ENCODE measurements around the gene VWA5B1. TPM values are rescaled to one million over a fixed set of nuclear protein-coding genes. Genes with fewer than 3 reads are reported as not detected.

Gene VWA5B1
- total and polyA plus RNA-seq, 2 experiments from 2014 or later: 0.16 to 1.0 TPM

DNA sequence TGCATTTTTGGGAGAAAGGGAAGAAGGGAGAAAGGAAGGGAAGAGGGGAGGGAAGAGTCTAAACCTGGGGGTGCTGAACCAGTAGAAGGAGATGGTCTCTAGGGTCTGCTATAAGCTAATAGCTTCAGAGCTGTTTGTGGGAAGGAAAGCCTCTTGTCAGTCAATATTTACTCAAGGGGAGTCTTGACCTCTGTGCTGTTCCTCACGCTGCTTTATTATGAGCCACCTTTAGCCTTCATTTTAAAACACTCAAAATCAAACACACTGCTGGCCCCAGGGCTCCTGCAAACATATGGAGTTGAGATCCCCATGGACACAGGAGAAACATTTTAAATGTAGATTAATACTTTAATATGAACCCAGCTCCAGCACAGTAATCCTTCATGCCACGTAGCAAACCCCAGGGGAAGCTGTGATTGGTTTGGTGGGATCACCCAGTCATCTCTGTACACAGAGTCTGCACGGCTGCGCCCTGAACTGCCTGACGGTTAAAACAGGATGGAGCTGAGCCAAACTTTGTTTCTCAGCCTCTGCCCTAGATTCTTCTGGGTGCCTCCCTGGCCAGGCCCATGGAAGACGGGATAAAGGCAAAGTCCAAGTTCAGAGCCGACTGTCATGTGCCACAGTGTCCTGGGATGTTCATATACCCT is 40.2 kb upstream of the VWA5B1 start:
- Mint-ChIP-seq H3K27ac (no peak overlapping the region), H3K27me3 (ENCODE audit: insufficient read depth, low read depth, poor library complexity) (peaks cover 6% of the 10 kb centered on the region), H3K4me3 (no peak overlapping the region), H3K4me1 (peaks cover 8% of the 10 kb centered on the region), H3K9me3 (no peaks in the 10 kb centered on the region), H3K36me3 (ENCODE audit: low read depth) (no peaks in the 10 kb centered on the region)
- H3K4me2 ChIP-seq: no peak overlapping the region
- H4K20me1 ChIP-seq (replicated peaks; ENCODE audit: insufficient read depth): no peaks in the 10 kb centered on the region
- no peaks in the 10 kb centered on the region for H3K27me3 ChIP-seq (ENCODE audit: insufficient read depth)
- H3K79me2 ChIP-seq (replicated peaks; ENCODE audit: insufficient read depth): no peaks in the 10 kb centered on the region
- no peak for TF ChIP-seq JUNB (IDR thresholded peaks at IDR 0.05; ENCODE audit: unreplicated experiment)
- TF ChIP-seq, protein P1, sequence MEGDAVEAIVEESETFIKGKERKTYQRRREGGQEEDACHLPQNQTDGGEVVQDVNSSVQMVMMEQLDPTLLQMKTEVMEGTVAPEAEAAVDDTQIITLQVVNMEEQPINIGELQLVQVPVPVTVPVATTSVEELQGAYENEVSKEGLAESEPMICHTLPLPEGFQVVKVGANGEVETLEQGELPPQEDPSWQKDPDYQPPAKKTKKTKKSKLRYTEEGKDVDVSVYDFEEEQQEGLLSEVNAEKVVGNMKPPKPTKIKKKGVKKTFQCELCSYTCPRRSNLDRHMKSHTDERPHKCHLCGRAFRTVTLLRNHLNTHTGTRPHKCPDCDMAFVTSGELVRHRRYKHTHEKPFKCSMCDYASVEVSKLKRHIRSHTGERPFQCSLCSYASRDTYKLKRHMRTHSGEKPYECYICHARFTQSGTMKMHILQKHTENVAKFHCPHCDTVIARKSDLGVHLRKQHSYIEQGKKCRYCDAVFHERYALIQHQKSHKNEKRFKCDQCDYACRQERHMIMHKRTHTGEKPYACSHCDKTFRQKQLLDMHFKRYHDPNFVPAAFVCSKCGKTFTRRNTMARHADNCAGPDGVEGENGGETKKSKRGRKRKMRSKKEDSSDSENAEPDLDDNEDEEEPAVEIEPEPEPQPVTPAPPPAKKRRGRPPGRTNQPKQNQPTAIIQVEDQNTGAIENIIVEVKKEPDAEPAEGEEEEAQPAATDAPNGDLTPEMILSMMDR (conservative IDR thresholded peaks at IDR 0.05; ENCODE audit: low read depth in 2 of 2): no peak
- TF ChIP-seq ZNF331 (CRISPR knock-in tag; IDR thresholded peaks at IDR 0.05; ENCODE audit: low read depth): no peak
- TF ChIP-seq NANOG (IDR thresholded peaks at IDR 0.05; ENCODE audit: borderline replicate concordance): no peak
- H3K4me3 ChIP-seq: no peak overlapping the region
- ATAC-seq: no peak
- no peaks in the 10 kb centered on the region; the same call in 1 of the 2 replicates for H3K4me1 ChIP-seq (ENCODE audit: insufficient read depth)
- no peak overlapping the region for H2AFZ ChIP-seq
- DNase-seq (ENCODE audit: low spot score): no peak
- H3K9me2 ChIP-seq (ENCODE audit: insufficient read depth): peaks cover 5% of the 10 kb centered on the region; the same call in 1 of the 2 replicates
- H3K36me3 ChIP-seq (ENCODE audit: insufficient read depth): no peaks in the 10 kb centered on the region
- no peak overlapping the region for H3K27ac ChIP-seq (ENCODE audit: low read depth)
- H3F3A ChIP-seq (replicated peaks; ENCODE audit: low read depth): no peaks in the 10 kb centered on the region

DNA sequence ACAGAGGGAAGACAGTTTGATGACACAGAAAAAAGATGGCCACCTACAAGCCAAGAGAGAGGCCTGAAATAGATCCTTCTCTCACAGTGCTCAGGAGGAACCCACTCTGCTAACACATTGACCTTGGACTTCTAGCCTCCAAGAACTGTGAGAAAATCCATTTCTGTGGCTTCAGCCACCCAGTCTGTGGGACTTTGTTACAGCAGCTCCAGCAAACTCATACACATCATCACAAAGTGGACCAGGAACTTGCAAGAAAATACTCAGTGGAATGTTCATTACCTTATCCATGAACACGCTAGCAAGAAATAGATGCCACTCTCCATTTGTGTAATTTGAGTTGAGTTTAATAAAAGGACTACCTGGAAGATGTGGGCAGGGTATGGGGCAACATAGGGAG is 38.1 kb upstream of the VWA5B1 start:
- Histone ChIP-seq H3K27me3 (ENCODE audit: insufficient read depth) (no peaks in the 10 kb centered on the region), H3K9me2 (ENCODE audit: insufficient read depth) (peaks cover under 1% of the 10 kb centered on the region), H3K4me3 (no peak overlapping the region), H3F3A (replicated peaks; ENCODE audit: low read depth) (no peaks in the 10 kb centered on the region), H3K79me2 (replicated peaks; ENCODE audit: insufficient read depth) (no peaks in the 10 kb centered on the region), H3K4me1 (ENCODE audit: insufficient read depth) (no peaks in the 10 kb centered on the region), H3K4me2 (no peak overlapping the region), H3K27ac (ENCODE audit: low read depth) (no peak overlapping the region), H2AFZ (no peak overlapping the region), H3K36me3 (ENCODE audit: insufficient read depth) (no peaks in the 10 kb centered on the region), H4K20me1 (replicated peaks; ENCODE audit: insufficient read depth) (no peaks in the 10 kb centered on the region)
- Mint-ChIP-seq H3K36me3 (ENCODE audit: low read depth) (no peaks in the 10 kb centered on the region), H3K27me3 (ENCODE audit: insufficient read depth, low read depth, poor library complexity) (peaks cover 4% of the 10 kb centered on the region), H3K27ac (no peak overlapping the region), H3K4me3 (no peak overlapping the region), H3K4me1 (peaks cover 8% of the 10 kb centered on the region), H3K9me3 (no peaks in the 10 kb centered on the region)
- no peak for DNase-seq (ENCODE audit: low spot score)
- ATAC-seq: no peak
- no peak for TF ChIP-seq JUNB (IDR thresholded peaks at IDR 0.05; ENCODE audit: unreplicated experiment)
- no peak for TF ChIP-seq CREB1 (CRISPR knock-in tag; IDR thresholded peaks at IDR 0.05; ENCODE audit: low read depth)
- TF ChIP-seq STAT1 (IDR thresholded peaks at IDR 0.05; ENCODE audit: unreplicated experiment): no peak
- TF ChIP-seq ZNF331 (CRISPR knock-in tag; IDR thresholded peaks at IDR 0.05; ENCODE audit: low read depth): no peak
- no peak for TF ChIP-seq EZH2phosphoT487 (IDR thresholded peaks at IDR 0.05; ENCODE audit: unreplicated experiment)
- no peak for TF ChIP-seq NANOG (IDR thresholded peaks at IDR 0.05; ENCODE audit: borderline replicate concordance)
- TF ChIP-seq, protein P1 (conservative IDR thresholded peaks at IDR 0.05; ENCODE audit: low read depth in 2 of 2): no peak
- no peak for TF ChIP-seq EZH2 (IDR thresholded peaks at IDR 0.05; ENCODE audit: low read depth, unreplicated experiment)
- TF ChIP-seq, protein P2, sequence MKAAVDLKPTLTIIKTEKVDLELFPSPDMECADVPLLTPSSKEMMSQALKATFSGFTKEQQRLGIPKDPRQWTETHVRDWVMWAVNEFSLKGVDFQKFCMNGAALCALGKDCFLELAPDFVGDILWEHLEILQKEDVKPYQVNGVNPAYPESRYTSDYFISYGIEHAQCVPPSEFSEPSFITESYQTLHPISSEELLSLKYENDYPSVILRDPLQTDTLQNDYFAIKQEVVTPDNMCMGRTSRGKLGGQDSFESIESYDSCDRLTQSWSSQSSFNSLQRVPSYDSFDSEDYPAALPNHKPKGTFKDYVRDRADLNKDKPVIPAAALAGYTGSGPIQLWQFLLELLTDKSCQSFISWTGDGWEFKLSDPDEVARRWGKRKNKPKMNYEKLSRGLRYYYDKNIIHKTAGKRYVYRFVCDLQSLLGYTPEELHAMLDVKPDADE (IDR thresholded peaks at IDR 0.05): no peak
- TF ChIP-seq, protein P3, sequence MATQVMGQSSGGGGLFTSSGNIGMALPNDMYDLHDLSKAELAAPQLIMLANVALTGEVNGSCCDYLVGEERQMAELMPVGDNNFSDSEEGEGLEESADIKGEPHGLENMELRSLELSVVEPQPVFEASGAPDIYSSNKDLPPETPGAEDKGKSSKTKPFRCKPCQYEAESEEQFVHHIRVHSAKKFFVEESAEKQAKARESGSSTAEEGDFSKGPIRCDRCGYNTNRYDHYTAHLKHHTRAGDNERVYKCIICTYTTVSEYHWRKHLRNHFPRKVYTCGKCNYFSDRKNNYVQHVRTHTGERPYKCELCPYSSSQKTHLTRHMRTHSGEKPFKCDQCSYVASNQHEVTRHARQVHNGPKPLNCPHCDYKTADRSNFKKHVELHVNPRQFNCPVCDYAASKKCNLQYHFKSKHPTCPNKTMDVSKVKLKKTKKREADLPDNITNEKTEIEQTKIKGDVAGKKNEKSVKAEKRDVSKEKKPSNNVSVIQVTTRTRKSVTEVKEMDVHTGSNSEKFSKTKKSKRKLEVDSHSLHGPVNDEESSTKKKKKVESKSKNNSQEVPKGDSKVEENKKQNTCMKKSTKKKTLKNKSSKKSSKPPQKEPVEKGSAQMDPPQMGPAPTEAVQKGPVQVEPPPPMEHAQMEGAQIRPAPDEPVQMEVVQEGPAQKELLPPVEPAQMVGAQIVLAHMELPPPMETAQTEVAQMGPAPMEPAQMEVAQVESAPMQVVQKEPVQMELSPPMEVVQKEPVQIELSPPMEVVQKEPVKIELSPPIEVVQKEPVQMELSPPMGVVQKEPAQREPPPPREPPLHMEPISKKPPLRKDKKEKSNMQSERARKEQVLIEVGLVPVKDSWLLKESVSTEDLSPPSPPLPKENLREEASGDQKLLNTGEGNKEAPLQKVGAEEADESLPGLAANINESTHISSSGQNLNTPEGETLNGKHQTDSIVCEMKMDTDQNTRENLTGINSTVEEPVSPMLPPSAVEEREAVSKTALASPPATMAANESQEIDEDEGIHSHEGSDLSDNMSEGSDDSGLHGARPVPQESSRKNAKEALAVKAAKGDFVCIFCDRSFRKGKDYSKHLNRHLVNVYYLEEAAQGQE (IDR thresholded peaks at IDR 0.05; ENCODE audit: unreplicated experiment): no peak
- no peak for TF ChIP-seq ZNF114 (CRISPR knock-in tag; IDR thresholded peaks at IDR 0.05)

Measured in GM23338 (cell line).